GM23338 (cell line): ENCODE measurements around the gene ACP2. TPM values are rescaled to one million over a fixed set of nuclear protein-coding genes. Genes with fewer than 3 reads are reported as not detected.
A peak's percentile ranks its signal among the peaks of the same experiment; 100 is the strongest.

Experiments used
- ATAC-seq: fragments of 200-7000 bp; cut with Tn5 transposase; 3 replicates; pipeline ENCODE4 v1.9.1; 2020
- DNase-seq: peaks from one replicate; pipeline ENCODE4 v3.0.0-alpha.2; 2015; ENCODE audit warnings: low spot score
- H2AFZ ChIP-seq: fragments of 200-600 bp; sonication (generic); 2 replicates; pipeline ENCODE4 v1.8.0; 2016; ENCODE audit warnings: antibody characterized with exemption, mild to moderate bottlenecking, moderate library complexity
- H3F3A ChIP-seq: fragments of 200-600 bp; sonication (generic); replicated peaks from 2 replicates; pipeline ENCODE4 v1.8.0; 2017; ENCODE audit warnings: antibody characterized with exemption, mixed run types, low read depth
- H3K27ac ChIP-seq: fragments of 200-600 bp; sonication (generic); 2 replicates; pipeline ENCODE4 v1.6.1; 2016; ENCODE audit warnings: low read depth
- H3K27me3 ChIP-seq: fragments of 200-600 bp; sonication (generic); 2 replicates; pipeline ENCODE4 v1.8.0; 2016; ENCODE audit warnings: mild to moderate bottlenecking, mixed run types, moderate library complexity; ENCODE audit not compliant: insufficient read depth
- H3K36me3 ChIP-seq: fragments of 200-600 bp; sonication (generic); 2 replicates; pipeline ENCODE4 v1.8.0; 2016; ENCODE audit warnings: mild to moderate bottlenecking; ENCODE audit not compliant: insufficient read depth
- H3K4me1 ChIP-seq: fragments of 200-600 bp; sonication (generic); 2 replicates; pipeline ENCODE4 v1.8.0; 2016; ENCODE audit warnings: mild to moderate bottlenecking, moderate library complexity; ENCODE audit not compliant: insufficient read depth
- H3K4me2 ChIP-seq: fragments of 200-600 bp; sonication (generic); 2 replicates; pipeline ENCODE4 v1.7.1; 2017; ENCODE audit warnings: mixed run types
- H3K4me3 ChIP-seq: fragments of 200-600 bp; sonication (generic); 2 replicates; pipeline ENCODE4 v1.6.1; 2016; ENCODE audit warnings: mixed run types
- H3K79me2 ChIP-seq: fragments of 200-600 bp; sonication (generic); replicated peaks from 2 replicates; pipeline ENCODE4 v1.8.0; 2017; ENCODE audit warnings: mild to moderate bottlenecking; ENCODE audit not compliant: insufficient read depth
- H3K9me2 ChIP-seq: fragments of 200-600 bp; sonication (generic); 2 replicates; pipeline ENCODE4 v1.8.0; 2017; ENCODE audit not compliant: insufficient read depth
- H4K20me1 ChIP-seq: fragments of 200-600 bp; sonication (generic); replicated peaks from 2 replicates; pipeline ENCODE4 v1.8.0; 2017; ENCODE audit warnings: mild to moderate bottlenecking; ENCODE audit not compliant: insufficient read depth
- H3K27ac Mint-ChIP-seq: 2 replicates; pipeline ENCODE4 v1.8.0; 2020; ENCODE audit warnings: inconsistent platforms, mild to moderate bottlenecking, moderate library complexity, mixed read lengths
- H3K27me3 Mint-ChIP-seq: 3 replicates; pipeline ENCODE4 v1.8.0; 2022; ENCODE audit warnings: low read depth, mild to moderate bottlenecking, moderate library complexity, mixed read lengths, inconsistent platforms; ENCODE audit not compliant: insufficient read depth, poor library complexity
- H3K36me3 Mint-ChIP-seq: 3 replicates; pipeline ENCODE4 v1.8.0; 2021; ENCODE audit warnings: low read depth, mild to moderate bottlenecking, inconsistent platforms, moderate library complexity, mixed read lengths
- H3K4me1 Mint-ChIP-seq: 3 replicates; pipeline ENCODE4 v1.8.0; 2020; ENCODE audit warnings: mild to moderate bottlenecking, inconsistent platforms, mixed read lengths
- H3K4me3 Mint-ChIP-seq: 3 replicates; pipeline ENCODE4 v1.8.0; 2021; ENCODE audit warnings: moderate library complexity, mild to moderate bottlenecking, inconsistent platforms, mixed read lengths
- H3K9me3 Mint-ChIP-seq: 3 replicates; pipeline ENCODE4 v1.8.0; 2020; ENCODE audit warnings: moderate library complexity, mild to moderate bottlenecking, inconsistent platforms, mixed read lengths
- CTCF ChIP-seq, 2 experiments: fragments of 200-600 bp in 1 of 2; sonication (generic) in 1 of 2; conservative IDR thresholded peaks; 2 replicates each; pipeline versions ENCODE4 v1.5.1 to v1.6.1; 2016 to 2017; ENCODE audit warnings: antibody characterized with exemption in 2 of 2, low read depth in 2 of 2, mild to moderate bottlenecking in 2 of 2, moderate library complexity in 1 of 2
- EZH2 ChIP-seq: fragments of 200-600 bp; sonication (generic); IDR thresholded peaks from one replicate; pipeline ENCODE4 v1.8.0; 2017; ENCODE audit warnings: antibody characterized with exemption, mild to moderate bottlenecking, low read depth; ENCODE audit not compliant: unreplicated experiment
- EZH2phosphoT487 ChIP-seq: fragments of 200-600 bp; sonication (generic); IDR thresholded peaks from one replicate; pipeline ENCODE4 v1.8.1; 2018; ENCODE audit warnings: antibody characterized with exemption; ENCODE audit not compliant: unreplicated experiment
- NANOG ChIP-seq: IDR thresholded peaks from 2 replicates; pipeline ENCODE4 v1.6.1; 2016; ENCODE audit warnings: antibody characterized with exemption, borderline replicate concordance
- REST ChIP-seq: IDR thresholded peaks from one replicate; pipeline ENCODE4 v1.6.1; 2018; ENCODE audit warnings: antibody characterized with exemption; ENCODE audit not compliant: unreplicated experiment
- polyA plus RNA-seq: library from polyadenylated mRNA; unstranded; fragments of >200 nt; fragmentation: Nextera tagmentation; extraction: Ambion mirVana; gene quantifications from 2 replicates; pipeline ENCODE4 v1.2.1, GENCODE V29; 2016
- total RNA-seq: library from RNA; depleted of rRNA; stranded (reverse); fragments of >200 nt; shearing (Covaris generic); gene quantifications from 2 replicates; pipeline ENCODE4 v1.2.3, GENCODE V29; 2014

Gene ACP2
- total and polyA plus RNA-seq, 2 experiments from 2014 or later: 7.3 to 32.1 TPM

- peaks cover 13% of the 10 kb centered on the region for H3F3A ChIP-seq
- peak overlapping the region; percentile 93 for H3K27ac ChIP-seq
- peak; percentile 87 for DNase-seq
- H4K20me1 ChIP-seq: no peaks in the 10 kb centered on the region
- peaks cover 33% of the 10 kb centered on the region for H3K4me1 ChIP-seq
- no peak overlapping the region; the same call in 1 of the 2 replicates for H3K4me3 ChIP-seq
- Mint-ChIP-seq H3K9me3 (no peaks in the 10 kb centered on the region), H3K4me3 (peak overlapping the region; percentile 16; the same call in 2 of the 3 replicates), H3K4me1 (peaks cover 27% of the 10 kb centered on the region), H3K27me3 (peaks cover 2% of the 10 kb centered on the region), H3K27ac (peak overlapping the region; percentile 79), H3K36me3 (no peaks in the 10 kb centered on the region)
- no peak overlapping the region for H2AFZ ChIP-seq
- H3K36me3 ChIP-seq: no peaks in the 10 kb centered on the region
- H3K79me2 ChIP-seq: no peaks in the 10 kb centered on the region
- ATAC-seq: peak; percentile 83
- peak overlapping the region; percentile 88; the same call in 1 of the 2 replicates for H3K4me2 ChIP-seq
- no peaks in the 10 kb centered on the region for H3K9me2 ChIP-seq
- TF ChIP-seq CTCF (conservative IDR thresholded peaks at IDR 0.05; ENCODE audit: low read depth in 2 of 2) (peak; percentile 75 to 86), REST (no peak)
- H3K27me3 ChIP-seq: no peaks in the 10 kb centered on the region
Observed at GRCh38 chr11:47259232-47259977, 10.8 kb upstream of the ACP2 start.

GRCh38 chr11:47258317-47258902, 9.8 kb upstream of the ACP2 start:
- H3K4me2 ChIP-seq: peak overlapping the region; percentile 88
- no peaks in the 10 kb centered on the region for H3K9me2 ChIP-seq
- no peak for ATAC-seq
- H4K20me1 ChIP-seq: no peaks in the 10 kb centered on the region
- H3K4me3 ChIP-seq: peak overlapping the region; percentile 59
- 0 out of 2 replicates have a peak overlapping the region, but pooled peaks have one; percentile 14 for H2AFZ ChIP-seq
- peaks cover 33% of the 10 kb centered on the region for H3K4me1 Mint-ChIP-seq
- TF ChIP-seq EZH2phosphoT487 (no peak), CTCF (conservative IDR thresholded peaks at IDR 0.05; ENCODE audit: low read depth in 2 of 2) (no peak), REST (no peak), NANOG (no peak), EZH2 (no peak)
- H3K9me3 Mint-ChIP-seq: no peaks in the 10 kb centered on the region
- no peaks in the 10 kb centered on the region for H3K36me3 ChIP-seq
- DNase-seq: no peak
- no peaks in the 10 kb centered on the region for H3K27me3 ChIP-seq
- H3K27ac ChIP-seq: peak overlapping the region; percentile 96
- peak overlapping the region; percentile 87 for H3K27ac Mint-ChIP-seq
- H3K79me2 ChIP-seq: no peaks in the 10 kb centered on the region
- H3K27me3 Mint-ChIP-seq: peaks cover 2% of the 10 kb centered on the region
- peaks cover 33% of the 10 kb centered on the region for H3K4me1 ChIP-seq
- no peaks in the 10 kb centered on the region for H3K36me3 Mint-ChIP-seq
- peak overlapping the region; percentile 64 for H3K4me3 Mint-ChIP-seq
- H3F3A ChIP-seq: peaks cover 13% of the 10 kb centered on the region
